Hepatocyte (in vitro differentiated cells): Measurements from ENCODE around the gene BAHCC1.

ENCODE experiments used
- EZH2 ChIP-seq: fragments of 200-600 bp; sonication (generic); IDR thresholded peaks from 2 replicates; pipeline ENCODE4 v1.6.1; 2016; ENCODE audit warnings: antibody characterized with exemption, mild to moderate bottlenecking, borderline replicate concordance
- TF ChIP-seq, protein P1 (sequence below): fragments of 200-600 bp; sonication (generic); IDR thresholded peaks from 2 replicates; pipeline ENCODE4 v1.5.1; 2016; ENCODE audit warnings: antibody characterized with exemption, mild to moderate bottlenecking; ENCODE audit not compliant: poor library complexity

DNA sequence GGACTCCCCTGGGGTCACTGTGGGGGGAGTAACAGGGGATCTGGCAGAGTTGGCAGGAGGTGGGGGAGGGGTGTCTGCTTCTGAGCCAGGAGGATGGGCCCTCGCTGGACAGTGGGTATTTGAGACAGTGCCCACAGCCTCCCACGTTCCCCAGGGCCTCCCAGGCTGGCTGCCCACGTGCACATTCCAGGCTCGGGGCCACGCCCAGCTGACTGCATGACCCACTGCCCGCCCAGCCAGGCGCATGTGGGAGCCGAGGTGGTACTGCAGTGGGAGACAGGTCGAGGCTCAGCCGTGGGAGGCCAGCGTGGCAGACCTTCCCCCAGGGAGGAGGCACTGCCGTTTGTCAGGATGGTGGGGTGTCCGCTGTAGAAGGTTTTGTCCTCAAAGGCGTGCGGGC, 38.8 kb downstream of the BAHCC1 start:
- TF ChIP-seq, protein P1, sequence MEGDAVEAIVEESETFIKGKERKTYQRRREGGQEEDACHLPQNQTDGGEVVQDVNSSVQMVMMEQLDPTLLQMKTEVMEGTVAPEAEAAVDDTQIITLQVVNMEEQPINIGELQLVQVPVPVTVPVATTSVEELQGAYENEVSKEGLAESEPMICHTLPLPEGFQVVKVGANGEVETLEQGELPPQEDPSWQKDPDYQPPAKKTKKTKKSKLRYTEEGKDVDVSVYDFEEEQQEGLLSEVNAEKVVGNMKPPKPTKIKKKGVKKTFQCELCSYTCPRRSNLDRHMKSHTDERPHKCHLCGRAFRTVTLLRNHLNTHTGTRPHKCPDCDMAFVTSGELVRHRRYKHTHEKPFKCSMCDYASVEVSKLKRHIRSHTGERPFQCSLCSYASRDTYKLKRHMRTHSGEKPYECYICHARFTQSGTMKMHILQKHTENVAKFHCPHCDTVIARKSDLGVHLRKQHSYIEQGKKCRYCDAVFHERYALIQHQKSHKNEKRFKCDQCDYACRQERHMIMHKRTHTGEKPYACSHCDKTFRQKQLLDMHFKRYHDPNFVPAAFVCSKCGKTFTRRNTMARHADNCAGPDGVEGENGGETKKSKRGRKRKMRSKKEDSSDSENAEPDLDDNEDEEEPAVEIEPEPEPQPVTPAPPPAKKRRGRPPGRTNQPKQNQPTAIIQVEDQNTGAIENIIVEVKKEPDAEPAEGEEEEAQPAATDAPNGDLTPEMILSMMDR = no peak
- no peak for TF ChIP-seq EZH2
